ENCODE data around the gene ALAD.
"Not testable (repeated sequence)": the region's sequence is repeated elsewhere in the genome, so short reads cannot be mapped to it uniquely, and the experiment has no call there.

The ALAD gene

GRCh38 chr9:113373676-113374392 is 27.2 kb downstream of the ALAD start:
- no peak for DNase-seq (ENCODE audit: low read depth in 2 of 2)

DNA sequence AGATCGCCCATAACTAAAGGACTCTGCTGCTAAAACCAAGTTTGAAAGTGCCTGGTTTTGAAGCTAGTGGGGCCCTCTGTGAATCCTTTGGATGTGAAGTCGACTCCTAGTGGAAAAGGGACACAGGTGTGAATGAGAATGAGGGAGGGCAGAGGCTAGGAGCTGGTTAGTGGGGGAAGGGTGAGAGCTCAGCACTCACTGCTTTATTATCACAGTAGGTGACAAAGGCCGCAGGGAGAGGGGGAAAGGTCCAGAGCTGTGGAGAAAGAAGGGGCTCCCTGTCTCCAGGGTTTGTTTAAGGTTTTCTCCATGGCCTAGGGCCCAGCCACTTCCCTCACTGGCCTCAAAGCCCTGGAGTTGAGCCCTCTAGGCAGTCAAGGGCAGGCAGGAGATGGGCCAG is 27.8 kb downstream of the ALAD start:
- DNase-seq (ENCODE audit: low read depth in 2 of 2), result no peak

GRCh38 chr9:113372059-113372458 is 29.0 kb downstream of the ALAD start:
- no peak for DNase-seq (ENCODE audit: low read depth in 2 of 2)

DNA sequence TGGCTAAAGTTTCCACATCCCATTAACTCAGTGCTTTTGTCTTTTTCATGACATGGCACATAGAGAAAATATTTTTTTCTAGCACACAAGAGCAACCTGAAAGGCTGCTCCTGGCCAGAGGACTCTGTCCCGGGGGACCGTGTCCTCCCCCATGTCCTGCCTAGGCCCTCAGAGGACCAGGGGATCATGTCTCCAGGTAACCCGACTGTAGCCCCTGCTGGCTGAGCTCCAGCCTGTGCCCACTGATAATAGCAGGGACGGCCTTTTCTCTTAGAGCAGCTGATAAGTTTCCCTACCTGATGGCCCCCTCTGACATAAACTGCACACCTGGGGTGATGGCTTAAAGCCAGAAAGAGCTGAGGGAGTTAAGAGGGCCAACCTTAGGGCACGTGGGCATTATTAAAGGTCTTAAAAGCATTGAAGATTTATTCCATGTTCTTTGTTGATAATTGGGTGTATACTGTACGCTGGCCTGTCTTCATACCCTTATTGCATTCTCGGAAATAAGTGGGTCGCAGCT is 30.2 kb downstream of the ALAD start:
- DNase-seq (ENCODE audit: low read depth in 2 of 2), result no peak

DNA sequence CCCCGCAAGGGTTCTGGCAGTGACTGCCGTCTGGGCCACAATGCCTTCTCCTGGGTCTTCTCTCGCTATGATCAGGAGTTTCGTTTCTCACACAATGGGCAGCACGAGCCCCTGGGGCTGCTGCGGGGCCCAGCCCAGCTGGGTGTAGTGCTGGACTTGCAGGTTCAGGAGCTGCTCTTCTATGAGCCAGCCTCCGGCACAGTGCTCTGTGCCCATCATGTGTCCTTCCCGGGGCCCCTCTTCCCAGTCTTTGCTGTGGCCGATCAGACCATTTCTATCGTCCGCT is 31.3 kb downstream of the ALAD start:
- DNase-seq (ENCODE audit: low read depth in 2 of 2), result no peak

- no peak for DNase-seq (ENCODE audit: low read depth in 2 of 2)
Observed at GRCh38 chr9:113368982-113369854, 31.9 kb downstream of the ALAD start.

GRCh38 chr9:113368348-113368981 is 32.6 kb downstream of the ALAD start:
- no peak for DNase-seq (ENCODE audit: low read depth in 2 of 2)

- not testable (repeated sequence) for DNase-seq (ENCODE audit: low read depth in 2 of 2)
Observed at GRCh38 chr9:113365652-113366051, 35.4 kb downstream of the ALAD start.

- no peak for DNase-seq (ENCODE audit: low read depth in 2 of 2)
Observed at GRCh38 chr9:113364951-113365350, 36.1 kb downstream of the ALAD start.

DNA sequence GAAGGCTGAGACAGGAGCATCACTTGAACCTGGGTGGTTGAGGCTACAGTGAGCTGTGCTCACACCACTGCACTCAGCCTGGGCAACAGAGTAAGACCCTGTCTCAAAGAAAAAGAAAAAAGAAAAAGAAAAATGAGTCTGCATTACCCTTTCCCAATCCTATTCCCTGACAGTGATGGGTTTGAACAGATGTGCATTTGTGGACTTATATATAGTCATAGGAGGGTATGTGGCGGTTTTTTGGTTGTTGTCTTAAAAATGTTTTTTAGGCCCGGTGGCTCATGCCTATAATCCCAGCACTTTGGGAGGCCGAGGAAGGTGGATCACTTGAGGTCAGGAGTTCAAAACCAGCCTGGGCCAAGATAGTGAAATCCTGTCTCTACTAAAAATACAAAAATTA is 37.7 kb downstream of the ALAD start:
- no peak for DNase-seq (ENCODE audit: low read depth in 2 of 2)

- no peak for DNase-seq (ENCODE audit: low read depth in 2 of 2)
Observed at GRCh38 chr9:113361304-113362018, 39.6 kb downstream of the ALAD start.

DNA sequence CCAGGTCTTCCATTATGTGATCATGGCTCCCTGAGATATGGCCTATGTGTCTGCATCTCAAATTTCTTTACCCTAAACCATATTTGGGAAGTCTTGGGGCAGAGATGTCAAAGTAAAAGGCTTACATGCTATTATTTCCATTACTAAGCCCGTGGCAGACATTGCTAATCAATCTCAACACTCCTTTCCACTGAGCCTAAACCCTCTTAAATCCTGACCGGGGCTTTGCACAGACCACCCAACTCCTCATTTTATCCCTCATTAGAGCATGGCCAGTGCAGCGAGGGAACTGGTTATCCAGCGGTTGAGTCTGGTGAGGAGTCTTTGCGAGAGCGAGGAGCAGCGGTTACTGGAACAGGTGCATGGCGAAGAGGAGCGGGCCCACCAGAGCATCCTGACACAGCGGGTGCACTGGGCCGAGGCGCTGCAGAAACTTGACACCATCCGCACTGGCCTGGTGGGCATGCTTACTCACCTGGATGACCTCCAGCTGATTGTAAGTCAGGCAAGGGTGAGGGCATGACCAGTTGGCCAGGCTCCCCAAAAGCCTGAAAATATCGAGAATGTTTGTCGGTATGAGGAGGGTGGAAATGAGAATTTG is 40.7 kb downstream of the ALAD start:
- no peak for DNase-seq (ENCODE audit: low read depth in 2 of 2)

- DNase-seq (ENCODE audit: low read depth in 2 of 2), result no peak
Observed at GRCh38 chr9:113359385-113359784, 41.7 kb downstream of the ALAD start.

DNA sequence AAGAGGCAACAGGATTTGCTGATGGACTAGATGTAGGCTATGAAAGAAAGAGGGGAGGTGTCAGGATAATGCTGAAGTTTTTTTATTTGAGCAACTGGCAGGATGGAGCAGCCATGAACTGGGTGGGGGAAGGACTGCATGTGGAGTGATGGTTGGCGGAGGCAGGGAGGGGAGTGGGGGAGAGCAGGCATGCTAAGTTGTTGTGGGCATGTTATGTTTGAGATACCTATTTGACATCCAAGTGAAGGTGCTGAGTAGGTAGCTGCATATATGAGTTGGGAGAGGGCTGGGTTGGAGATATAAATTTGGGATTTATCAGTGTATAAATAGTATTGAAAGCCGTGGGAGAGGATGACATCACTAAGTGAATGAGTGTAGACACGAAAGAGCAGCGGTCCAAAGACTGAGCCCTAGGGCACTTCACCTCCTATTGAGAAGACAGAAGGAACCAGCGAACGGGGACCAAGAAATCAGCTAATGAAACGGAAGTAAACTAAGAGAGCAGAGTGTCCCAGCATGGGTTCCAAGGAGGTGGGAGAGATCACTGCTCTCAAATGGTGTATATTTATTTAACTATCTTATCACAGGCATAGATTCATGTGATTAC is 44.3 kb downstream of the ALAD start:
- DNase-seq (ENCODE audit: low read depth in 2 of 2), result no peak

GRCh38 chr9:113355040-113355596 is 46.0 kb downstream of the ALAD start:
- DNase-seq (ENCODE audit: low read depth in 2 of 2), result no peak

GRCh38 chr9:113352411-113352810 is 48.7 kb downstream of the ALAD start:
- DNase-seq (ENCODE audit: low read depth in 2 of 2), result no peak

GRCh38 chr9:113352006-113352405 is 49.1 kb downstream of the ALAD start:
- no peak for DNase-seq (ENCODE audit: low read depth in 2 of 2)

GRCh38 chr9:113350937-113351336 is 50.1 kb downstream of the ALAD start:
- DNase-seq (ENCODE audit: low read depth in 2 of 2), result no peak

DNA sequence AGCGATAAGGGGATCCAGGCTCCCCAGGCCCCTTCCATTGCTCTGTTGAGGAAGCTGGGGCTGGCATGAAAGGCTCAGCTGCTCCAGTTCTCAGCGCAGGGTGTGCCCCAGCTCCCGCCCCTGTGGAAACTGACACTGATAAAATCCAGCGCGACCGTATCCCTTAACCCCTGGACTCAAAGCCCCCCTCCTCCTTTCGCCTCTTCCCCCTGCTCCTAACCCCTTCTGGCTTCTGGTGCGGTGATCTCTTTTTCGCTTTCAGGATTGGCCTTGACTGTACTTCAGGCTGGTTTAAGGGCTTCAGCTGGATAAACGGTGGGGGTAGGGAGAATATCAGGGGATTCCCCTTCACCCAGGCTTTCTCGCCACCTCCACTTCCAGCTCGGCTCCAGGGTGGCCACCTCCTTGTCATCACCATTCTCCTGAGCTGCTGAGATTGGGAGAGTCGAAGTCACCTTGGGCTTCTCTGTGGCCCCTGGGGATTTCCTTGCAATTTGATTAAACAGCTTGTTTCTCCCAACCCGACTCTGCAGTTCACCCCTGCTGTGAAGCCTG is 50.9 kb downstream of the ALAD start:
- no peak for DNase-seq (ENCODE audit: low read depth in 2 of 2)

GRCh38 chr9:113349445-113350094 is 51.5 kb downstream of the ALAD start, which contains the start of gene BSPRY:
TSS of gene BSPRY (plus strand) at chr9:113349541. CDS start at chr9:113349580, 39 bp downstream.
- no peak for DNase-seq (ENCODE audit: low read depth in 2 of 2)

Data from activated CD8-positive, alpha-beta memory T cell treated with anti-CD3 and anti-CD28 coated beads for 4 hours (primary cell).